NCI-H524 treated with DMSO at 0.1 percent for 48 hours (cell line): ENCODE measurements around the gene SPTSSA.
A peak's percentile ranks its signal among the peaks of the same experiment; 100 is the strongest.
"Not testable (repeated sequence)": the region's sequence is repeated elsewhere in the genome, so short reads cannot be mapped to it uniquely, and the experiment has no call there.

Source experiments
- DNase-seq: peaks from one replicate; lab custom pipeline; 2025; lab: John Stamatoyannopoulos, UW

SPTSSA gene, protein sequence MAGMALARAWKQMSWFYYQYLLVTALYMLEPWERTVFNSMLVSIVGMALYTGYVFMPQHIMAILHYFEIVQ

GRCh38 chr14:34462132-34462893 lies at the start of gene SPTSSA:
Gene SPTSSA, minus strand, starts transcription at chr14:34462240. Its CDS starts 33 bp downstream, at chr14:34462207.
- DNase-seq, result peak; percentile 60

- no peak for DNase-seq
Measured at GRCh38 chr14:34507884-34508283, 45.8 kb upstream of the SPTSSA start.

DNA sequence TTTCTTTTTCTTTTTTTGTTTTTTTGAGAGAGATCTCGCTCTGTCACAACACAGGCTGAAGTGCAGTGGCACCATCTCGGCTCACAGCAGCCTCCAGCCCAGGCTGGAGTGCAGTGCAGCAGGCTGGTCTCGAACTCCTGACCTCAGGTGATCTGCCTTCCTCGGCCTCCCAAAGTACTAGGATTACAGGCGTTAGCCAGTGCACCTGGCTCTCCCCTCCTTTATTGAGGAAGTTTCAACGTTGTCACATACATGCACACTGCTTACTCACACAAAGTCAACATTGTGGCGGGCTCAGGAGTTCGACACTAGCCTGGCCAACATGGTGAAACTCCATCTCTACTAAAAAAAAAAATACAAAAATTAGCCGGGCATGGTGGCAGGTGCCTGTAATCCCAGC lies 45.4 kb upstream of the SPTSSA start:
- no peak for DNase-seq

DNA sequence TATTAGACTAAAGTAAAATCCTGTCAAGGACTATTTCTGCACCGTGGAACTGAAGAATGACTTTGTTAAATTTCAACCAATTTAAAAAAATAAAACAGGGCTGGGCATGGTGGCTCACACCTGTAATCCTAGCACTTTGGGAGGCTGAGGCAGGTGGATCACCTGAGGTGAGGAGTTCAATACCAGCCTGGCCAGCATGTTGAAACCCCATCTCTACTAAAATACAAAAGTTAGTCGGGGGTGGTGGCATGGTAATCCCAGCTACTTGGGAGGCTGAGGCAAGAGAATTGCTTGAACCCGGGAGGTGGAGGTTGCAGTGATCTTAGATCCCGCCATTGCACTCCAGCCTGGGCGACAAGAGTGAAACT lies 43.1 kb upstream of the SPTSSA start:
- DNase-seq, result not testable (repeated sequence)

- DNase-seq, result not testable (repeated sequence)
Measured at GRCh38 chr14:34504027-34504426, 42.0 kb upstream of the SPTSSA start.

DNA sequence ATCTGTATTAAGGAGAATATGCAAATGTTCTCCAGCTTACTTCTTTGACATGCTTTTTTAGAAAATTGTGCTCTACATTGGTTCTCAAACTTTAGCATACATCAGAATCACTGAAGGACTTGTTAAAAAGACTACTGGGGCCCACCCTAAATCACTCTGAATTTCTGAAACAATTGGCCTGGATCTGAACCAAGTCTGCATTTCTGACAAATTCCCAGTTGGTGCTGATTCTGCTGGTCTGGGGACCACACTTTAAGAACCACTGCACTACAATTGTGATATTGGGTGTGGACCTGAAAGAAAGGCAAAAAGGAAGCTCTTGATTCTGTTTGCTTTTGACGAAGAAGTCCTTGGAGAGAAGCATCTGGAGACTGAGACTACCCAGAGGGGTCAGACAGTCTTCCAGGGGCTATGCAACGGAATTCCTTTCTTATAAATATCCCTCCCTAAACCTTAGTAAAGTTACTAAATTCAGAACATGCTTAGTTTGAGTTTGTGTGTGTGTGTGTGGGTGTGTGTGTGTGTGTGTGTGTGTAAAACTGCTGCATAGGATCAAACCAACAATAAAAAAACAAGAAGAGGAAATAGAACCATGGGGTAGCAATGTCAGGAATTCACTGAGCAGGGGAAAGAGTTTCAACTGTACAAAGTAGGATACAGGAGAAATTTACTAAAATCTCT lies 40.6 kb upstream of the SPTSSA start:
- no peak for DNase-seq

GRCh38 chr14:34502001-34502400 lies 40.0 kb upstream of the SPTSSA start:
- DNase-seq, result no peak

GRCh38 chr14:34501004-34501580 lies 39.1 kb upstream of the SPTSSA start:
- DNase-seq, result no peak

GRCh38 chr14:34498684-34499412 lies 36.8 kb upstream of the SPTSSA start:
- DNase-seq, result peak; percentile 67

DNA sequence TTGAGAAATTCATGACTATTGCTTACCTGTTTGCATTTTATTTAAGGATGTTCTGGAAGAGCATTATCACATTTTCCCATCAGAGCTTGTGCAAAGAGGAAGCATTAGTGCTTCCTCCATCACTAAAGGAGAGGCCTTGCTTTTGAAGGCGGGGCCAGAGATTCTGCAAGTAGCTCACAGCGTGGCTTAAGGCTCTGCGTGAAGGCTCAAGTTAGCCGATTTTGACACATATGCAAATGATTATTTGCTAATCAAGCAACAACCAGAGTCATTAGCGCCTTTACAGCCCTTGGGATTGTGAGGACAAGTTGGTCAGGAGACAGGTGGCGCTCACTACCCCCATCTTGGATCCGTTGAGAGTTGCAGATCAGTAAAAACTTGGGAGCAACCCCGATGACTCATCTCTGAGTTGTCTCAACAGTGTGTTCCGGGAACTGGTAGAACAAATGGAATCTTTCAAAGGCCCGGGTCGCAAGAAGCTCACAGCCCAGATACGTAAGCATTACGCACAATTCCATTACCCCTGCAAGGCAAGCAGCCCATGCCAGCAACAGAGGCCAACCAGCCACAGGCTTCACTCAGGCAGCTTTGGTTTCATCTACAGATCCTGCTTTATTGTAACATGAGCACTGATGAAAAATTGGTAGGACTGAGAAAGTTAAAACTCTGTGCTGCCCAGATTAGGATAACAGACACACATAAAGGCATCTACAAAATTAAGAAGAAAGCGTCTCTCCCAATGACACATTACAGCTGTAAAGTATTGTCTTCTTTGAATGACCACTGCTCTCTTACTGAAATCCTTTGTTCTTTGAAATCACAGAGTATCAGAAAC lies 34.9 kb upstream of the SPTSSA start:
- DNase-seq, result no peak

DNA sequence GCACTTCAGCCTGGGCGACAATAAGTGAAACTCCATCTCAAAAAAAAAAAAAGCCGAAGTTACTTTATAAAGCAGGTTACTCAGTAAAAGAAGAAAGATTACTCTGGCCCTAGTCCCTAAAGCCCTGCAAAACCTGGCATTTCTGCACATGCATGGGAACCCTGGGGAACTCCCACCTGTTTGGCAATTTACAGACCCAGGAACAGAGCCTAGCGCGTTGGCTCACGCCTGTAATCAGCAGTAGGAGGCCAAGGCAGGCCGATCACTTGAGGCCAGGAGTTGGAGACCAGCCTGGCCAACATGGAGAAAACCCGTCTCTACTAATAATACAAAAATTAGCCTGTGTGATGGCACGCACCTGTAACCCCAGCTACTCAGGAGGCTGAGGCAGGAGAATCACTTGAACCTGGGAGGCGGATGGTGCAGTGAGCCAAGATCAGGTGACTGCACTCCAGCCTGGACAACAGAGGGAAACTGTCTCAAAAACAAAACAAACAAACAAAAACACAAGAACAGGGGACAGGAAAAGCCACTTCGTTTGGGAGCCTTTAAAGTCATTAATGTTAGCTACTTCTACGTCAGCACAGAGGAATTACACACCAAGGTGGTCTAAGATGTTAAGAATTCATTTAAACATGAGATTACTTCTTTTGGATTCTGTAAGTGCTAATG lies 34.1 kb upstream of the SPTSSA start:
- DNase-seq, result no peak

GRCh38 chr14:34489324-34489723 lies 27.3 kb upstream of the SPTSSA start:
- DNase-seq, result no peak

DNA sequence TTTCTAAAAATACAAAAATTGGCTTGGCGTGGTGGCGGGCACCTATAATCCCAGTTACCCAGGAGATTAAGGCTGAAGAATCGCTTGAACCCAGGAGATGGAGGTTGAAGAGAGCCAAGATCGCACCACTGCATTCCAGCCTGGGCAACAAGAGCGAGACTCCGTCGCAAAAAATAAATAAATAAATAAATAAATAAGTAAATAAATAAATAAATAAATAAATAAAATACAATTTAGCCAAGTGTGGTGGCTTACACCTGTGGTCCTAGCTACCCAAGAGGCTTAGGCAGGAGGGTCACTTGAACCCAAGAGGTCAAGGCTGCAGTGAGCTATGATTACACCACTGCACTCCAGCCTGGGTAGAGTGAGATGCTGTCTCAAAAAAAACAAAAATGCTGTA lies 26.5 kb upstream of the SPTSSA start:
- no peak for DNase-seq

DNA sequence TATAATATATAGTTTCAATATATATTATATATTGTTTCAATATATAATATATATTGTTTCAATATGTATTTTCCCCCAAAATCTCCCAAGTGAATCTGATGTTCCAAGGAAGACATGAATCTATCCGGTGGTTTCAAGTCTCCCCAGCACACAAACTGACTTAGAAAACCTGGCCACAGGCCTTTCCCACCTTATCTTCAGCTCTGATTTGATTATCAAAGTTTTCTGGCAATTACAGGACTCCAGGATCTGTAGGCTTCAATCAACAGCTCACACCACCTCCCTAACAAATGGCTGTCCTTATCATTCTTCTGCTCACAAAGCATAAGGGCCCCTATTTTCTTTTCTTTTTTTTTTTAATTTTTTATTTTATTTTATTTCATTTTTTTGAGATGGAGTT lies 22.7 kb upstream of the SPTSSA start:
- no peak for DNase-seq

DNA sequence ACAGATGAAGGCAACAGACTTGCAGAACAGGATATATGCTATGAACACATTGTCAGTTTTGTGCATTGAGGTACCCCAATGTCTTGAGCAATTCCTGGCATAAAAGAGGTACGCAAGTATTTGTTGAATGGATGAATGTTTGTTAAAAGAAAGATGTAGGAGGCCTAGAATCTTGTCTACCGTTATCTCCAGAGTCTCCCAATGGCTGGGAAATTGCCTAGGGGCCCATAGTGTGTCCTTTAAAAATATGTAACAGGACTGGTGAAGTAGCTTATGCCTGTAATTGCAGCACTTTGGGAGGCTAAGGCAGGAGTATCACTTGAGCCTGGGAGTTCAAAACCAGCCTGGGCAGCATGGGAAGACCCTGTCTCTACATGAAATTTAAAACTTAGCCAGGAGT lies 20.4 kb upstream of the SPTSSA start:
- no peak for DNase-seq

- DNase-seq, result no peak
Measured at GRCh38 chr14:34479694-34480093, 17.7 kb upstream of the SPTSSA start.

- peak; percentile 71 for DNase-seq
Measured at GRCh38 chr14:34478261-34478660, 16.2 kb upstream of the SPTSSA start.

GRCh38 chr14:34476036-34476435 lies 14.0 kb upstream of the SPTSSA start:
- DNase-seq, result not testable (repeated sequence)

DNA sequence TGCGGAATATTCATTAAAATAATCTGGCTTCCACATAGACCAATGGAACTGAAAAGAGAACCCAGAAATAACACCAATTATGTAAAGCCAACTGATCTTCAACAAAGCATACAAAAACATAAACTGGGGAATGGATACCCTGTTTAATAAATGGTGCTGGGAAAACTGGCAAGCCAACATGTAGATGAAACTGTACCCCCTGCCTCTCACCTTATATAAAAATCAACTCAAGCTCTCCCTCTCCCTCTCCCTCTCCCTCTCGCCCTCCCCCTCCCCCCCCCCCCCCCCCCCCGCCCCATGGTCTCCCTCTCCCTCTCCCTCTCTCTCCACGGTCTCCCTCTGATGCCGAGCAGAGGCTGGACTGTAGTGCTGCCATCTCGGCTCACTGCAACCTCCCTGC lies 13.1 kb upstream of the SPTSSA start:
- DNase-seq, result no peak

DNA sequence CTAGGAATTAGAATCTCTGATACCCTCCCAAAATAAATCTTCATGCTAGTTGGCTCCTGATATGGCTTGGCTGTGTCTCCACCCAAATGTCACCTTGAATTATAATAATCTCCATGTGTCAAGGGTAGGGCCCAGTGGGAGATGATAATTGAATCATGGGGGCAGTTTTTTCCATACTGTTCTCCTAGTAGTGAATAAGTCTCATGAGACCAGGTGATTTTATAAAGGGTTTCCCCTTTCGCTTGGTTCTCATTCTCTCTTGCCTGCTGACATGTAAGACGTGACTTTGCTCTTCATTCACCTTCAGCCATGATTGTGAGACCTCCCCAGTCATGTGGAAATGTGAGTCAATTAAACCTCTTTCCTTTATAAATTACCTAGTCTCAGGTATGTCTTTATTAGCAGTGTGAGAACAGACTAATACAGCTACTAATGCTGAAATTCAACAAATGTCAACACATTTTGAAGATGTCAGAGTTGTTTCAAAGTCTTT lies 12.2 kb upstream of the SPTSSA start:
- DNase-seq, result no peak
